Smooth muscle cell (in vitro differentiated cells): ENCODE data around the gene MYMX. TPM values are rescaled to one million over a fixed set of nuclear protein-coding genes. Genes with fewer than 3 reads are reported as not detected.

Experiments used
- DNase-seq: peaks from one replicate; lab custom pipeline; 2025; ENCODE audit not compliant: unreplicated experiment; lab: John Stamatoyannopoulos, UW
- H2AFZ ChIP-seq: fragments of 200-600 bp; sonication (generic); 2 replicates; pipeline ENCODE4 v1.6.0; 2016; ENCODE audit warnings: antibody characterized with exemption, low read depth, mild to moderate bottlenecking
- H3F3A ChIP-seq: fragments of 200-600 bp; sonication (generic); 2 replicates; pipeline ENCODE4 v1.6.0; 2017; ENCODE audit warnings: antibody characterized with exemption, low read depth
- H3K27ac ChIP-seq: fragments of 200-600 bp; sonication (generic); 2 replicates; pipeline ENCODE4 v1.5.1; 2016; ENCODE audit warnings: low read depth, mild to moderate bottlenecking
- H3K27me3 ChIP-seq: fragments of 200-600 bp; sonication (generic); 2 replicates; pipeline ENCODE4 v1.6.1; 2016; ENCODE audit warnings: low read depth, mild to moderate bottlenecking
- H3K36me3 ChIP-seq: fragments of 200-600 bp; sonication (generic); 2 replicates; pipeline ENCODE4 v1.5.1; 2016; ENCODE audit warnings: low read depth
- H3K4me1 ChIP-seq: fragments of 200-600 bp; sonication (generic); 2 replicates; pipeline ENCODE4 v1.5.1; 2016; ENCODE audit warnings: low read depth
- H3K4me2 ChIP-seq: fragments of 200-600 bp; sonication (generic); 2 replicates; pipeline ENCODE4 v1.6.0; 2016; ENCODE audit warnings: mild to moderate bottlenecking
- H3K4me3 ChIP-seq: fragments of 200-600 bp; sonication (generic); 2 replicates; pipeline ENCODE4 v1.5.1; 2016; ENCODE audit warnings: mild to moderate bottlenecking
- H3K79me2 ChIP-seq: fragments of 200-600 bp; sonication (generic); 2 replicates; pipeline ENCODE4 v1.6.0; 2016; ENCODE audit warnings: low read depth, mild to moderate bottlenecking
- H3K9ac ChIP-seq: fragments of 200-600 bp; sonication (generic); 2 replicates; pipeline ENCODE4 v1.6.0; 2016; ENCODE audit warnings: low read depth
- H3K9me3 ChIP-seq: fragments of 200-600 bp; sonication (generic); replicated peaks from 2 replicates; pipeline ENCODE4 v1.5.1; 2016; ENCODE audit warnings: low read depth
- H4K20me1 ChIP-seq: fragments of 200-600 bp; sonication (generic); 2 replicates; pipeline ENCODE4 v1.6.0; 2016; ENCODE audit warnings: low read depth
- WGBS: methylation state at CpG from one replicate; pipeline ENCODE4 v1.1.7; 2016; ENCODE audit warnings: low lambda C conversion rate; 5-methylcytosine and 5-hydroxymethylcytosine counted together
- polyA plus RNA-seq: library from polyadenylated mRNA; unstranded; fragments of >200 nt; fragmentation: Nextera tagmentation; extraction: Ambion mirVana; gene quantifications from 2 replicates; pipeline ENCODE4 v1.2.1, GENCODE V29; 2016
- total RNA-seq: library from RNA; depleted of rRNA; stranded (reverse); fragments of >200 nt; gene quantifications from 2 replicates; pipeline ENCODE4 v1.2.3, GENCODE V29; 2014
- TF ChIP-seq, protein P1 (sequence below): fragments of 200-600 bp; sonication (generic); IDR thresholded peaks from 2 replicates; pipeline ENCODE4 v1.5.1; 2017; ENCODE audit warnings: borderline replicate concordance, mild to moderate bottlenecking, antibody characterized with exemption; ENCODE audit not compliant: insufficient read depth, poor library complexity, severe bottlenecking

The MYMX gene
- total and polyA plus RNA-seq, 2 experiments from 2014 or later, result not detected

DNA sequence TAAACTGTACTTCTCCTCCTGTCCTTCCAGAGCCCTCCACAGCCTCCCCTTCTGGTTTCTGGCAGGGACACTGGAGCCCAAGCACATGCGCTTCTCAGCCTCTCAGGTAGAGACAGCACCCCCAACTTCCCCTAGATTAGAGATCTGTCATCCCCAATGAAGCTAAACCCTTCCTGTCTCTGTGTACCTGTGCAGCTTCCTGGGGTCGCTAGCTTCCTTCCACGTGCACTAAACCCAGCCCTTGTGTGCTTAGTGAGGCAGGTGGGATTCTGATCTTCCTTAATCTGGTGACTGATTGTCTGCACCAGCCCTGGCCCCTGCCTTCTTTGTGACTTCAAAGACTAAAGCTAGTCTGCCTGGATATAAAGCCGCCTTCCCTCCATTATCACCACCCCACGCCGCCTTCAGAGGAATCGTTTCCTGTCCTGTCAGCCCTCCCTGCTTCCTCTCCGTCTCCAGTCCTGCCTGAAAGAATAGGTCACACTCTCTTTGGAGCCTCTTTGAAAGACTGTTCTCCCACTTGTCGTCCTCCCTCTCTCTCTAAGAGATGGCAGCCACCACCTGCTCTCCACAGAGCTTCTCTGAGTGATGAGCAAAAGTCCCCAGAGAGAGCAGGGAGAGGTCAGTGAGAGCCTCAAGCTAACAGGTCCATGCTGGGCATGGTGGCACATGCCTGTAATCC is 30.6 kb upstream of the MYMX start:
- Histone ChIP-seq H3K4me2 (no peak overlapping the region), H3K4me1 (peaks cover 13% of the 10 kb centered on the region), H2AFZ (peak overlapping the region; percentile 36), H3K9ac (no peak overlapping the region), H3K4me3 (no peak overlapping the region), H3F3A (no peaks in the 10 kb centered on the region), H4K20me1 (no peaks in the 10 kb centered on the region), H3K27ac (no peak overlapping the region), H3K9me3 (no peaks in the 10 kb centered on the region), H3K36me3 (no peaks in the 10 kb centered on the region), H3K79me2 (no peaks in the 10 kb centered on the region), H3K27me3 (no peaks in the 10 kb centered on the region)
- WGBS, result 44% methylated on average over 9 of the region's 9 CpGs
- no peak for DNase-seq
- TF ChIP-seq, protein P1, sequence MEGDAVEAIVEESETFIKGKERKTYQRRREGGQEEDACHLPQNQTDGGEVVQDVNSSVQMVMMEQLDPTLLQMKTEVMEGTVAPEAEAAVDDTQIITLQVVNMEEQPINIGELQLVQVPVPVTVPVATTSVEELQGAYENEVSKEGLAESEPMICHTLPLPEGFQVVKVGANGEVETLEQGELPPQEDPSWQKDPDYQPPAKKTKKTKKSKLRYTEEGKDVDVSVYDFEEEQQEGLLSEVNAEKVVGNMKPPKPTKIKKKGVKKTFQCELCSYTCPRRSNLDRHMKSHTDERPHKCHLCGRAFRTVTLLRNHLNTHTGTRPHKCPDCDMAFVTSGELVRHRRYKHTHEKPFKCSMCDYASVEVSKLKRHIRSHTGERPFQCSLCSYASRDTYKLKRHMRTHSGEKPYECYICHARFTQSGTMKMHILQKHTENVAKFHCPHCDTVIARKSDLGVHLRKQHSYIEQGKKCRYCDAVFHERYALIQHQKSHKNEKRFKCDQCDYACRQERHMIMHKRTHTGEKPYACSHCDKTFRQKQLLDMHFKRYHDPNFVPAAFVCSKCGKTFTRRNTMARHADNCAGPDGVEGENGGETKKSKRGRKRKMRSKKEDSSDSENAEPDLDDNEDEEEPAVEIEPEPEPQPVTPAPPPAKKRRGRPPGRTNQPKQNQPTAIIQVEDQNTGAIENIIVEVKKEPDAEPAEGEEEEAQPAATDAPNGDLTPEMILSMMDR, result no peak

DNA sequence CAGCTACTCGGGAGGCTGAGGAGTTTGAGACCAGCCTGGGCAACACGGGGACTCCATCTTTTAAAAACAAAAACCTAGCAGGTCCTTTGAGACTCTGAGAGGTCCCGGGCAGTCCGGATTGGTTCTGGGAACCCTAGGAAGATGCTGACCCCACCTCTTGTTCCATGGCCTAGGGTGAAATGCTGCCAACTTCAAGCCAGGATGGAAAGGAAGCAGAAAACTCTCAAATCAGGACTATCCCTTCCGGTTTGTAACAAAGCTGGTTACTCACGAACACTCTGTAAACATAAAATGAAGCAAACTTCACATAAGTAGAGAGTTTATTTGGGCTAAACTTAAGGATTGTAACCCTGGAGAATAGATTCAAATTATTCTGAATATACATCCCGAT is 30.1 kb upstream of the MYMX start:
- no peak overlapping the region for H3K27ac ChIP-seq
- TF ChIP-seq, protein P1, result no peak
- H3K79me2 ChIP-seq, result no peaks in the 10 kb centered on the region
- no peaks in the 10 kb centered on the region for H3K36me3 ChIP-seq
- WGBS, result 85% methylated on average over 7 of the region's 7 CpGs
- H2AFZ ChIP-seq, result no peak overlapping the region
- no peaks in the 10 kb centered on the region for H3K9me3 ChIP-seq
- H3K4me2 ChIP-seq, result no peak overlapping the region
- H3F3A ChIP-seq, result no peaks in the 10 kb centered on the region
- no peak overlapping the region for H3K9ac ChIP-seq
- H4K20me1 ChIP-seq, result no peaks in the 10 kb centered on the region
- H3K4me3 ChIP-seq, result no peak overlapping the region
- no peaks in the 10 kb centered on the region for H3K27me3 ChIP-seq
- no peak for DNase-seq
- peaks cover 13% of the 10 kb centered on the region for H3K4me1 ChIP-seq

DNA sequence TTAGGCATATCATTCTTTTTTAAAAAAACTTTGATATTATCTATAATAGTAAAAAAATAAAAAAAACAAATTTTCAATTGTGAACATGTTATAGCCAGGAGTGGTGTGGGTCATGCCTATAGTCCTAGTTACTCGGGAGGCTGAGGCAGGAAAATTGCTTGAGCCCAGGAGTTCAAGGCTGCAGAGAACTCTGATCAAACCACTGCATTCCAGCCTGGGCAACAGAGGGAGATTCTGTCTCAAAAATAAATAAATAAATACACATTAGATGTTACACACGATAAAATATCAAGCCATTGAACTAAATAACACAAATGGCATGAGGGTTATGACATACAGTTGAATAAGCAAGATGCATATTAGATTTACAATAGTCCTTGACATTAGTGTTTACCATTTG is 27.9 kb upstream of the MYMX start:
- no peak overlapping the region for H2AFZ ChIP-seq
- H3K27me3 ChIP-seq, result peaks cover under 1% of the 10 kb centered on the region
- no peak for DNase-seq
- H3K4me2 ChIP-seq, result no peak overlapping the region
- no peaks in the 10 kb centered on the region for H3F3A ChIP-seq
- H3K4me1 ChIP-seq, result peaks cover 13% of the 10 kb centered on the region
- H3K9ac ChIP-seq, result no peak overlapping the region
- TF ChIP-seq, protein P1, result no peak
- no peaks in the 10 kb centered on the region for H4K20me1 ChIP-seq
- no peaks in the 10 kb centered on the region for H3K36me3 ChIP-seq
- no peak overlapping the region for H3K4me3 ChIP-seq
- no peaks in the 10 kb centered on the region for H3K79me2 ChIP-seq
- 87% methylated on average over 2 of the region's 2 CpGs for WGBS
- no peaks in the 10 kb centered on the region for H3K9me3 ChIP-seq
- no peak overlapping the region for H3K27ac ChIP-seq

DNA sequence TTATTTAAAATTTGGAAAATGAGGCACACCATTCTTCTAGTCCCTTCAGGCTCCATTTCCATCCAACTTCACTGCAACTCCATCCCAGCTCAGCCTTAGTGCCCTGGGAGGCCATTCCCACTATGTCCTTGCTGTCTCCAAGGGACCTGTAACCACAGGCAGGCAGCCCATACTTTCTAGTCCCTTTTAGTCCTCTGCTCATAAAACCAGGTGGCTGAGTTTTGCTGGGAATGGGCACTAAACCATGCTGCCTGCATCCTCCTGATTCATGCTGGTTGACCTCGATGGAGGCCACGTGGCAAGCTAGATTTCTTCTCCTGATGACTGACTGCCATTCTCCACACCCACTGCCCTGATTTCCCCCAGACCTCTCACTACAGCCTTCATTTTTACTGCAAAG is 27.5 kb upstream of the MYMX start:
- no peaks in the 10 kb centered on the region for H4K20me1 ChIP-seq
- H3K9ac ChIP-seq, result no peak overlapping the region
- H2AFZ ChIP-seq, result no peak overlapping the region
- H3K4me1 ChIP-seq, result peaks cover 13% of the 10 kb centered on the region
- H3K27ac ChIP-seq, result no peak overlapping the region
- H3K79me2 ChIP-seq, result no peaks in the 10 kb centered on the region
- H3K4me2 ChIP-seq, result no peak overlapping the region
- WGBS, result 83% methylated on average over 2 of the region's 2 CpGs
- no peaks in the 10 kb centered on the region for H3K9me3 ChIP-seq
- no peak for DNase-seq
- H3K36me3 ChIP-seq, result no peaks in the 10 kb centered on the region
- TF ChIP-seq, protein P1, result no peak
- H3K4me3 ChIP-seq, result no peak overlapping the region
- peaks cover 5% of the 10 kb centered on the region for H3K27me3 ChIP-seq
- H3F3A ChIP-seq, result no peaks in the 10 kb centered on the region
